Astrocyte (in vitro differentiated cells and primary cell): ENCODE measurements around the gene MAJIN. TPM values are rescaled to one million over a fixed set of nuclear protein-coding genes. Genes with fewer than 3 reads are reported as not detected.

Source experiments
- DNase-seq: peaks from one replicate; pipeline ENCODE4 v3.0.0-alpha.2; 2010; ENCODE audit warnings: low read depth
- FAIRE-seq: peaks from 2 replicates; lab custom pipeline; 2011; peaks lifted over from hg19 to GRCh38; lab: Jason Lieb, UNC
- H2AFZ ChIP-seq: 2 replicates; pipeline ENCODE4 v1.6.0; 2012; ENCODE audit warnings: low read depth, low read length, inconsistent platforms
- H3K27ac ChIP-seq: 2 replicates; pipeline ENCODE4 v1.5.1; 2011; ENCODE audit warnings: low read depth, low read length, inconsistent platforms
- H3K27me3 ChIP-seq: 2 replicates; pipeline ENCODE4 v1.6.0; 2011; ENCODE audit warnings: low read length, inconsistent platforms; ENCODE audit not compliant: insufficient read depth
- H3K36me3 ChIP-seq: 2 replicates; pipeline ENCODE4 v1.5.1; 2011; ENCODE audit warnings: low read length, inconsistent platforms; ENCODE audit not compliant: insufficient read depth
- H3K4me1 ChIP-seq: 2 replicates; pipeline ENCODE4 v1.5.1; 2011; ENCODE audit warnings: low read length, inconsistent platforms; ENCODE audit not compliant: insufficient read depth
- H3K4me2 ChIP-seq: 2 replicates; pipeline ENCODE4 v1.6.0; 2012; ENCODE audit warnings: low read length, inconsistent platforms
- H3K4me3 ChIP-seq: 2 replicates; pipeline ENCODE4 v1.5.1; 2011; ENCODE audit warnings: low read depth, mild to moderate bottlenecking, low read length, inconsistent platforms; ENCODE audit not compliant: insufficient read depth
- H3K79me2 ChIP-seq: 2 replicates; pipeline ENCODE4 v1.6.0; 2012; ENCODE audit warnings: mild to moderate bottlenecking, low read length, inconsistent platforms; ENCODE audit not compliant: insufficient read depth
- H3K9ac ChIP-seq: 2 replicates; pipeline ENCODE4 v1.6.0; 2012; ENCODE audit warnings: mild to moderate bottlenecking, low read length, inconsistent platforms
- H3K9me3 ChIP-seq: 2 replicates; pipeline ENCODE4 v1.5.1; 2012; ENCODE audit warnings: low read depth, mild to moderate bottlenecking, low read length, inconsistent platforms; ENCODE audit not compliant: insufficient read depth
- H4K20me1 ChIP-seq: 2 replicates; pipeline ENCODE4 v1.6.0; 2012; ENCODE audit warnings: low read length, inconsistent platforms; ENCODE audit not compliant: insufficient read depth
- H3K27ac Mint-ChIP-seq: one replicate; pipeline ENCODE4 v1.8.0; 2021; ENCODE audit warnings: mild to moderate bottlenecking, mixed read lengths; ENCODE audit not compliant: unreplicated experiment
- H3K27me3 Mint-ChIP-seq: one replicate; pipeline ENCODE4 v1.8.0; 2021; ENCODE audit warnings: low read depth, mixed read lengths; ENCODE audit not compliant: unreplicated experiment
- H3K36me3 Mint-ChIP-seq: one replicate; pipeline ENCODE4 v1.8.0; 2021; ENCODE audit warnings: low read depth, mixed read lengths; ENCODE audit not compliant: unreplicated experiment
- H3K4me1 Mint-ChIP-seq: one replicate; pipeline ENCODE4 v1.8.0; 2021; ENCODE audit warnings: low read depth, mixed read lengths; ENCODE audit not compliant: unreplicated experiment
- H3K4me3 Mint-ChIP-seq: one replicate; pipeline ENCODE4 v1.8.0; 2021; ENCODE audit warnings: mild to moderate bottlenecking, moderate library complexity, mixed read lengths; ENCODE audit not compliant: unreplicated experiment
- H3K9me3 Mint-ChIP-seq: one replicate; pipeline ENCODE4 v1.8.0; 2021; ENCODE audit warnings: mild to moderate bottlenecking, mixed read lengths; ENCODE audit not compliant: unreplicated experiment
- CTCF ChIP-seq: IDR thresholded peaks from 2 replicates; pipeline ENCODE4 v1.5.1; 2011; ENCODE audit warnings: low read depth, mild to moderate bottlenecking, inconsistent platforms, low read length, moderate library complexity; ENCODE audit not compliant: insufficient read depth
- EZH2 ChIP-seq: IDR thresholded peaks from 2 replicates; pipeline ENCODE4 v1.6.1; 2012; ENCODE audit warnings: mild to moderate bottlenecking, low read length, inconsistent platforms; ENCODE audit not compliant: insufficient read depth
- total RNA-seq: library from RNA; stranded (reverse); gene quantifications from 2 replicates; pipeline ENCODE4 v1.2.1, GENCODE V29; 2021

MAJIN gene
- total RNA-seq, 1 donor from 2014 or later, result not detected

GRCh38 chr11:64914123-64914522 is 57.8 kb downstream of the MAJIN start:
- no peak for DNase-seq
- TF ChIP-seq EZH2 (no peak), CTCF (no peak)
- Histone ChIP-seq H3K27me3 (no peaks in the 10 kb centered on the region), H4K20me1 (no peaks in the 10 kb centered on the region), H3K4me3 (no peak overlapping the region), H3K36me3 (peaks cover 2% of the 10 kb centered on the region), H3K9me3 (no peaks in the 10 kb centered on the region), H3K4me2 (no peak overlapping the region), H3K27ac (no peak overlapping the region), H3K79me2 (peaks cover 21% of the 10 kb centered on the region), H3K9ac (no peak overlapping the region), H3K4me1 (peaks cover 18% of the 10 kb centered on the region), H2AFZ (no peak overlapping the region)
- Mint-ChIP-seq H3K27me3 (no peaks in the 10 kb centered on the region), H3K27ac (no peak overlapping the region), H3K4me3 (no peak overlapping the region), H3K4me1 (peaks cover 10% of the 10 kb centered on the region), H3K36me3 (peaks cover 8% of the 10 kb centered on the region), H3K9me3 (no peaks in the 10 kb centered on the region)
- no peak for FAIRE-seq

GRCh38 chr11:64913171-64913727 is 58.7 kb downstream of the MAJIN start:
- Histone ChIP-seq H3K27me3 (no peaks in the 10 kb centered on the region), H3K36me3 (peaks cover 2% of the 10 kb centered on the region), H3K27ac (no peak overlapping the region), H3K79me2 (peaks cover 21% of the 10 kb centered on the region), H3K4me2 (no peak overlapping the region), H3K9ac (no peak overlapping the region), H4K20me1 (no peaks in the 10 kb centered on the region), H3K4me3 (no peak overlapping the region), H3K9me3 (no peaks in the 10 kb centered on the region), H2AFZ (no peak overlapping the region), H3K4me1 (peaks cover 17% of the 10 kb centered on the region)
- Mint-ChIP-seq H3K27ac (no peak overlapping the region), H3K4me1 (peaks cover 10% of the 10 kb centered on the region), H3K36me3 (peaks cover 10% of the 10 kb centered on the region), H3K9me3 (no peaks in the 10 kb centered on the region), H3K27me3 (no peaks in the 10 kb centered on the region), H3K4me3 (no peak overlapping the region)
- TF ChIP-seq EZH2 (no peak), CTCF (no peak)
- DNase-seq, result no peak
- FAIRE-seq, result no peak

- H3K4me1 Mint-ChIP-seq, result peaks cover 6% of the 10 kb centered on the region
- Histone ChIP-seq H3K4me2 (no peak overlapping the region), H3K27me3 (no peaks in the 10 kb centered on the region), H3K36me3 (peaks cover 2% of the 10 kb centered on the region), H2AFZ (no peak overlapping the region), H3K9ac (no peak overlapping the region), H3K79me2 (peaks cover 18% of the 10 kb centered on the region), H3K4me3 (no peak overlapping the region), H3K4me1 (peaks cover 9% of the 10 kb centered on the region), H3K9me3 (no peaks in the 10 kb centered on the region), H4K20me1 (no peaks in the 10 kb centered on the region), H3K27ac (no peak overlapping the region)
- TF ChIP-seq EZH2 (no peak), CTCF (no peak)
- FAIRE-seq (no peak), DNase-seq (no peak)
- H3K9me3 Mint-ChIP-seq, result no peaks in the 10 kb centered on the region
- H3K36me3 Mint-ChIP-seq, result peaks cover 15% of the 10 kb centered on the region
- H3K4me3 Mint-ChIP-seq, result no peak overlapping the region
- H3K27me3 Mint-ChIP-seq, result no peaks in the 10 kb centered on the region
- no peak overlapping the region for H3K27ac Mint-ChIP-seq
Measured at GRCh38 chr11:64911689-64912088, 60.2 kb downstream of the MAJIN start.
